T follicular helper cell (primary cell): ENCODE results near the gene RNASEL.
A peak's percentile ranks its signal among the peaks of the same experiment; 100 is the strongest.

ENCODE experiments used
- DNase-seq: peaks from one replicate; pipeline ENCODE4 v3.0.0-alpha.2; 2020; ENCODE audit warnings: low read depth

The RNASEL gene

DNA sequence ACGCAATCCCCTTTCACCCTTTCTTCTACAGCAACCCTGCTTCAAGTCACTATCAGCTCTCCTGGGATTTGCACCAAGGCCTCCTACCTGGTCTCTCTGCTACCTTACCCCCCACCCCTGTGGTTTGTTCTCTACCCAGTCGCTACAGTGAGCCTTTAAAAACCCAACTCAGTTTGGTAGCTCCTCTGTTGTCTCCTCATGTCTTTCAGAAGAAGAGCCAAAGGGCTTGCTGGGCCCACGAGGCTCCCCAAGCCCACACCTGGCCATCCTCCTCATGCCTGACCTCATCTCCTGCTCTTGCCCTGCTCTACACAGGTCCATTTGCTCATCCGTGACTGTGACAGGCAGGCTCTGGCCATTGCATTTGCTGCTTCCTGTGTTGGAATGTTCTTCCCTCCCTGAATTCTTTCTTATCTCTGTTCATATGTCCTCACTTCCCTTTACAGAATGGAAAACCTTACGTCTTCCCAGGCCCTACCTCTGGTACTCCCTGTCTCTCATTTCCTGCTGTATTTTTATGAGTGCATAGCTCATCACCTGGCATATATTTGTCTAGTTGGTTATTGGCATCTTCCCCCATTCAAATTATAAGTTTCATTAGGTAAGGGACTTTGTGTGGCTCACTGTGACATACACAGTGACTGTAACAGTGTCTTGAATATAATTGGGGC lies 11.8 kb upstream of the RNASEL start:
- DNase-seq = no peak

DNA sequence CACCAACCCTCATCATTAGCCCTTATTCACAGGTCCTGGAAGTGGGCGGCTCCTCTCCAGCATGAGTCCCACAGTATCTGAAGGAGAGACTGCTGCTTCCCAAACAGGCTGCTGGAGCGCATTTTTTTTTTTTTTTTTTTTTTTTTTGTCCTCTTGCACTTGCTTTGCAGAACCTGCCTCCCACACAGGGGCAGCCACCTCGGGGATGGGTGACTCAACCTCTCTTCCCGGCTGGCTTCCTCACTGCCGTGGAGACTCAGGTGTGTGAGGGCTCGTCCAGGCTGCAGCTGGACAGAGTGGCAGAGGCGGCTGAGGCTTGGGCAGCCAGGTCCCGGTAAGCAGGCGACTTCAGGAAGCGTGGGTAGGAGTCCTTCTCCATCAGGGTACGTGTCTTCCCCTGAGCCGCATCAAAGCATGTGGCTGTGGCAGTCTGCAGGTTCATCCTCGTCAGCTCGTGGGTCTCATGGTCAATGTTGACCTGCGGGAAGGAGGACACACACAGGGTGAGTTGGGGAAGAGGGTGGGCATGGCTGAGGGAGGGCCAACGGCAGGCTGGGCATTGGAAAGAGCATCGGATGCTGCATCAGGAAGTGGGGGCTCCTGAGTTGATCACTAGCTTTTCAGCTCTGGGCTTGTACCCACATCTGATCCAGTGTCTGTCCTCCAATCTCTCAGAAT lies 11.1 kb upstream of the RNASEL start:
- no peak for DNase-seq

DNA sequence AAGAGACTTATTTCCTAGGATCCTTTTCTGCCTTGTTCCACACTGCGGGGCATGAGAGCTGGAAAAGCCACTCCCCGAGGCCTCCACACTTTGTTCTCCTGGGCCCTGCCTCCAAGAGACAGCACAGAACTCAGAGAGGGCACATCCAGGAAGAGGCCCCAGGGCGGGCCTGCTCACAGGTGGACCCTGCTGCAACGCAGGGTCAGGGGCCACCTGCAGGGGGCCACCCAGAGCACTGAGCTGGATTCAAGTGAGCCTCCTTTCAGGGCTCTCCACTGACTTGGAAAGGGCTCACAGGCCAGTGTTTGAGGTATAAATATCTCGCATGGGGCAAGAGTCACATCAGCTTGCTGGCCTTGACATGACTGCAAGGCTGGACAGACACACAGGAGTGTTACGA lies 10.3 kb upstream of the RNASEL start:
- DNase-seq = no peak

DNA sequence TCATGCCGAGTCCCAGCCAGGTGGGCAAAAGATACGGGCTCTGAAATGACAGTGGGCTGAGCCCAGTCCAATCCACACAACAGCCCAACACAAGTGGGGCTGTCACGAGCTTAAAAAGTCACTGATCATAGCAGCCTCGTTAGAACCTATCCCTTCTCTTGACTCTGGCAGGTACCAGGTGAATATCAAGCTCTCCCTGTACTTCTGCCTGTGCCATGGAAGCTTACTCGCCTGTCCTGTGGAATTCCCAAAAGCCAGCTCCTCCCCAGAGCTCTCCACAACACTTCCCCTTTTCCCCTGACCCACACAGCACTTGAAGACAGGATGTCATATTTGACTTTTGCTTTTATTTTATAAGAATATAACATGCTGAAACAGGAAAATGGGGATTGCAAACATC lies 9.2 kb upstream of the RNASEL start:
- no peak for DNase-seq

DNA sequence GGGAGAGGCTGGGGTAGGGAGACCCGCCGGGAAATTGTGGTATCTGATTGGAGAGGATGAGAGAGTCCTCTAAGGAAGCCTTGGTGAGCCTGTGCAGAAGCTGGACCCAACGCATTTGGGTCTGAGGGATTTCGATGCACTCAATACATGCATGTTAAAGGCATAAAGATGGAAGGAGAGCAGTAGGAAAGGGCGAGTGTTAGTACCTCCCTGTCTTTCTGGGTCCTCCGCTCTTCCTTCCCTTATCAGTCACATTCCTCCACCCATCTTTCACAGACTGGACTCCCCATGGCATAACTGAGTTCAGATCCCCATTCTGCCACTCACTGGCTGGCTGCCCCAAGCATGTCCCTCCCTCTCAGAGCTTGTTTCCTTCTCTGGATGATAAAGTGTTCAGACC lies 7.9 kb upstream of the RNASEL start:
- no peak for DNase-seq

GRCh38 chr1:182595641-182596240 lies 6.7 kb upstream of the RNASEL start:
- peak; percentile 40 for DNase-seq

DNA sequence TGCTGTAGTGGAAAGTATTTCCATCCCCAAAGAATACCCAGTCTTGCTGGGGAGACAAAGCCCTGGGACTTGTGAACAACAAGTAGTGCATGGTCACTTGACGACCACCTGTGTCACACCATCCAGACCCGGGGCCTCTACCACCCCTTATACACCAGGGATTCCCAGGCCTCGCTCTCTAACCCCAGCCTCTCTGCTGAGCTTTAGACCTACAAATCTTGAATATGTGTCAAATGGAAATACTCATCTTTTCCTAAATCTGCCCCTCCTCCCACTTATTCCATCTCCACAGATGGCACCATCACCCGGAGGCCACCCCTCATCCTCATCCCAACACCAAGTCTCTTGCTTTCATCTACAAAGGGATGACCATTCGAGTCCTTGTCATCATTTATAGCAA lies 875 bp upstream of the RNASEL start:
- no peak for DNase-seq

- no peak for DNase-seq
Measured at GRCh38 chr1:182589520-182589919, 464 bp upstream of the RNASEL start.

- no peak for DNase-seq
Measured at GRCh38 chr1:182587666-182588499, 1.2 kb downstream of the RNASEL start.

GRCh38 chr1:182587093-182587492 lies 2.0 kb downstream of the RNASEL start:
- DNase-seq = no peak

GRCh38 chr1:182586380-182586779 lies 2.7 kb downstream of the RNASEL start:
- DNase-seq = no peak

GRCh38 chr1:182584746-182585145 lies 4.3 kb downstream of the RNASEL start:
- no peak for DNase-seq

- DNase-seq = no peak
Measured at GRCh38 chr1:182580736-182581135, 8.3 kb downstream of the RNASEL start.

- no peak for DNase-seq
Measured at GRCh38 chr1:182575540-182576149, 13.4 kb downstream of the RNASEL start.

- DNase-seq = no peak
Measured at GRCh38 chr1:182574156-182574555, 14.9 kb downstream of the RNASEL start.

GRCh38 chr1:182570611-182570970 lies 18.5 kb downstream of the RNASEL start:
- no peak for DNase-seq

DNA sequence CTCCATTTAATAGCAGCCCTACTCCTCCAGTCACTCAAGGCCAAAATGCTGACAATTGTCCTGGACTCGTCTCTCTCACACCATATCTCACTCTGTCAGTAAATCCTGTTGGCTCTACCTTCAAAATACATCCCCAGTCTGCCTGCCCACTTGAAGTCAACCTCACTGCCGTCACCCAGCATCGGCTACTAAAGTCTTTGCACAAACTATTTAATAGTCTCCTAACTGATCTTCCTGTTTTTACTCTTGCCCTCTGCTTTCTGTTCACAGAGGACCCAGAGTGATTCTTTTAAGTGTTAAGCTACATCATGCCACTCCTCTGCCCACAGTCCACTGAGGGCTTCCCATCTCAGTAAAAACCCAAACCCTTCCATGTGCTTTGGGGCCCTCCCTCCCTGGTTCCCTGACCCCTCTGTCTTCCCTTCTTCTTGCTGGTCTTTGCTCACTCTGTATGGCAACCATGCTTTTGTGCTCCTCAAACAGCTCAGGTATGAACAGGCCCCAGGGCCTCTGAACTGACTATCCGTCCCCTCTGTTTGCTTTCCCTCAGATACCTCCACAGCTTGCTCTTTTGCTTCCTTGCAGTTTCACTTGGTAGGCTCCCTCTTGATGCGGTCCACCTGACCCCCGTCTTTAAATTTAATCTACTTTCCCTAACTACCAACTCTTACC lies 19.0 kb downstream of the RNASEL start:
- no peak for DNase-seq

GRCh38 chr1:182568647-182569284 lies 20.3 kb downstream of the RNASEL start:
- DNase-seq = no peak

DNA sequence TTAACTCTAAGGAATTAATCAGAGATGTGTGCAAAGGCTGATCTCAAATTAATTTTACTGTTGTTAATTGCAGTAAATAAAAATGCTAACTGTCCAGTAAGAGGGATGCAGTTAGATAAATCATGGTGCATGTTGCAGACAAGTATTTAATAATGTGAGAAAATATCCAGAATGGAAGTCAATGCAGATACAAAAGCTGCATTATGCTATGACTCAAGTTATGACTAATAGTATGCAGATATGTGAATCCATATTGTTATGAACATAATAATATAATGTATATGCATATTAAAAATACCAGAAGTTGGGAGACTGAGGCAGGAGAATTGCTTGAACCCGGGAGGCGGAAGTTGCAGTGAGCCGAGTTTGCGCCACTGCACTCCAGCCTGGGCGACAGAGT lies 21.4 kb downstream of the RNASEL start:
- no peak for DNase-seq

GRCh38 chr1:182565537-182565936 lies 23.5 kb downstream of the RNASEL start:
- DNase-seq = no peak

DNA sequence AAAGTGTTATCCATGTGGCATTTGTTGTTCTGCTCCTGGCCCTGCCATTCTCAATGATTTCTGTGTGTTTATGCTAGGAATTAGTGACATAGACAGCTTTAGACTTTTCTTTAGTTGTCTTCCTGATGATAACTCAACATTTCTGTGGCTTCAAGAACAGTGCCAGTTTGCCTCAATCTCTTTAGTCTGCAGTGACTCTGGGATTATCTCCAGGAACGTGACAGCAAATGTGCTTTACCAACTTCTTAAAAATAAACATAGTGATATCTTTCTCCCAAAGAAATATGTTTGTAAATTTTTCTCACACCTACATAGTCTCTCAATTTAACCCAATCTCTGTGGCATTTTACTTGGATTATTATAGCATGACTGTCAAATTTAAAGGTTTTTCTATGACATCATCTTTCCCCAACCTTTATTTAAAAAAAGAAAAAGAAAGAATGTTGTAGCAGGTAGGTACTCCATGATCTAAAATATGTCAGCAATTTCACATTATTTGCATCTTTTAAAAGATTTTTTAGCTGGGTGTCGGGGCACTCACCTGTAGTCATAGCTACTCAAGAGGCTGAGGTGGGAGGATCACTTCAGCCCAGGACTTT lies 24.6 kb downstream of the RNASEL start:
- no peak for DNase-seq
